Measurements from ENCODE around the gene KDM3A.
A peak's percentile ranks its signal among the peaks of the same experiment; 100 is the strongest.
"Not testable (repeated sequence)": the region's sequence is repeated elsewhere in the genome, so short reads cannot be mapped to it uniquely, and the experiment has no call there.

The KDM3A gene

DNA sequence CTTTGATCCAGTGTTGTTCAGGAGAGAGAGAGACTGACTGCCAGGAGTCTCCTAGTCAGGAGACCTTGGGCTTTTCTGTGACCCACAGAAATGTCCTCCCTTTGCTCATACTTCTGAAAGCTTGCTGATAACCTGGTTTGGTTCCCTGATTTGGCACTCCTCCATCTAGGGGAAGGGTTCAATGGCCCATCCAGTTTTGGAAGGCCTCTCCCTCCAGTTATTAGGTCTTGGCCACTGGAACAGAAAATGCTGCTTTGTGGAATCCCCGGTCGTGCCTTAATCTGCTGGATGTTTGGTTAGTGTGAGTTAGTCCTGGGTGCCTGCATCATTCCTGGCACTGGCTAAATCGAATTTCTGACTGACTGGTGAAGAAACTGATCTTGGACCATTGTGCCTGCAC, 35.7 kb downstream of the KDM3A start:
- no peak for DNase-seq (ENCODE audit: low read depth)

- no peak for DNase-seq (ENCODE audit: low read depth)
Observed at GRCh38 chr2:86477349-86477748, 36.2 kb downstream of the KDM3A start.

DNA sequence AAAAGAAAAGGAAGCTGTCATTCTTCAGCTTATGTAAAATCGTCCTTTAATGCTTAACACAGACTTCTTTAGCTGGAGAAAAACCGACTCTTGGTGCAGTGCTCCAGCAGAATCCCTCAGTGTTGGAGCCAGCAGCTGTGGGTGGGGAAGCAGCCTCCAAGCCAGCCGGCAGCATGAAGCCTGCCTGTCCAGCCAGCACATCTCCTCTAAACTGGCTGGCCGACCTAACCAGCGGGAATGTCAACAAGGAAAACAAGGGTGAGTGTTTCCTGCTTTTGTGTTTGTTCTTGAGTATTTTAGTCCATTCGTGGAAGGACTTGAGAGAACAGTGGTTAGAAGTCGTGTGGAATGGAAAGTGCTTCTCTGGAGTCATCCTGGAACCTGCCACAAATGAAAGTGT, 38.9 kb downstream of the KDM3A start:
- DNase-seq (ENCODE audit: low read depth), result no peak

DNA sequence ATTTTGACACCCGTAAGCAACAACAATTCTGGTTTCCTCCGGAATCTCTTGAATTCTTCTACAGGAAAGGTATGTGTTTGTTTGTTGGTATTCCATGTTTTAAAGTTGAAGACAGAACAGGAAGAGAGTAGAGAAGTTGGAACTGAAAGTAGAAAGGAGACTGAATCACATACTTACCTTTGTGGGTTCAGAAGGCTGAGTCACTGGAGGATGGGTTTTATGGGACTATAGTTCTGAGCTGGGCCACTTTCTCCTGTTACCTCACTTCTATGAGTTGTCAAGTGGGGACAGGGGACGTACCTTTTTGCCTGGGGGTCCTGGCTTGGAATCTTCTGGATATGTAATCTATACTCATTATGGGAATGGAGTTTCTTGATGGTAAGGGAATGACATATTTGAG, 40.9 kb downstream of the KDM3A start:
- peak; percentile 37 for DNase-seq (ENCODE audit: low read depth)

GRCh38 chr2:86484385-86484784, 43.2 kb downstream of the KDM3A start:
- no peak for DNase-seq (ENCODE audit: low read depth)

GRCh38 chr2:86485103-86485502, 43.9 kb downstream of the KDM3A start:
- no peak for DNase-seq (ENCODE audit: low read depth)

DNA sequence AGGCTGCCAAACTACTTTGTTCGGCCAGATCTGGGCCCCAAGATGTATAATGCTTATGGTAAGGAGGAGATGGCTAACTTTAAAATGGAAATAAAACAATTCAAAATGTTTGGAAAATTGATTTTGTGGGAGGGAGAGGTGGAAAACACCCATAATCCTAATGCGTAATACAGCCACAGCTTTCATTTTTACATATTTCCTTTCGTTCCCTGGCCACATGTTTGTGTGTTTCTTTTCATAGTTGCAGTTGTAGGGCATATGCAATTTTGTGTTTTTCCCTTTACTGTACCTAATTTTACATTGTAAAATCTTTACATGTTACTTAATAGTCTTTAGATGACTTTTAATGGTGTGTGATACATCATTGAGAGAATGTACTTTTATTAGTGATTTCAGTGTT, 44.6 kb downstream of the KDM3A start:
- DNase-seq (ENCODE audit: low read depth), result no peak

DNA sequence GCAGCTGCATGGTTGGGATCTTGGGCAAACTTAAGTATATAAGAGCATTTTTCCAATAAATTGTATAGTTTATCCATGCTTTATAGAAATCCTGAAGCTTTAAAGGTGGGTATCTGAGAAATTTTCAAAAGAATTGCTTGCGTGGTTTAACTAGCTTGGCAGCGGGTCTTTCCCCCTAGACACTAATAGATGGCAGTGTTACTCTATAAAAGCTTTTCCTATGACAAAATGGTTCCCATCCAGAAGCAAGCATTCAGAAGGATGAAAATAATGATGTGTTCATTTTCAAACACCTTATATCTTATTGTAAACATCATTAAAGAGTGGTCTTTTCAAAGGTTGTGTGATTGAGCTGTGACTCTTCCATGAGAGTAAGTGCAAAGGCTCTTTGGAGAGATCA, 45.9 kb downstream of the KDM3A start:
- no peak for DNase-seq (ENCODE audit: low read depth)

- no peak for DNase-seq (ENCODE audit: low read depth)
Observed at GRCh38 chr2:86488561-86489250, 47.5 kb downstream of the KDM3A start.

- no peak for DNase-seq (ENCODE audit: low read depth)
Observed at GRCh38 chr2:86489542-86489941, 48.4 kb downstream of the KDM3A start.

DNA sequence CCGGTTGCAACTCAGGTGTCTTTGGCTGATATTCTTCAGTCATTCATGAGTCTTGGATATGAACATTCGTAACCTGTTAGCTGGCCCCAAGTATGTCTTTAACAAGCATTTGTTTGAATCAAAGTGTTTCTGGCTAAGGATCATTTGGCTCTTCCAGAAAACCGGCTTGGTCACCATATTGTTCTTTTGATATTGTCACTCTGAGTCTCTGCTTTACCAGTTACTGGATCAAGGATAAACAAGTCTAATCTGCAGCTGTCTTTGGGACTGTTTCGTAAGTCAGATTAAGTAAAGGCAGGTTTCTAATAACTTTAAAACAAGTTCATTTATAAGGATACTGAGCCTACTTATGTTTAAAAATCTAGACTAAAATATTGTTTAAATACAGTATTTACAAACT, 49.1 kb downstream of the KDM3A start:
- no peak for DNase-seq (ENCODE audit: low read depth)

GRCh38 chr2:86491088-86491487, 49.9 kb downstream of the KDM3A start:
- DNase-seq (ENCODE audit: low read depth), result no peak

- no peak for DNase-seq (ENCODE audit: low read depth)
Observed at GRCh38 chr2:86492048-86492453, 50.9 kb downstream of the KDM3A start.

GRCh38 chr2:86496391-86496790, 55.2 kb downstream of the KDM3A start:
- not testable (repeated sequence) for DNase-seq (ENCODE audit: low read depth)

DNA sequence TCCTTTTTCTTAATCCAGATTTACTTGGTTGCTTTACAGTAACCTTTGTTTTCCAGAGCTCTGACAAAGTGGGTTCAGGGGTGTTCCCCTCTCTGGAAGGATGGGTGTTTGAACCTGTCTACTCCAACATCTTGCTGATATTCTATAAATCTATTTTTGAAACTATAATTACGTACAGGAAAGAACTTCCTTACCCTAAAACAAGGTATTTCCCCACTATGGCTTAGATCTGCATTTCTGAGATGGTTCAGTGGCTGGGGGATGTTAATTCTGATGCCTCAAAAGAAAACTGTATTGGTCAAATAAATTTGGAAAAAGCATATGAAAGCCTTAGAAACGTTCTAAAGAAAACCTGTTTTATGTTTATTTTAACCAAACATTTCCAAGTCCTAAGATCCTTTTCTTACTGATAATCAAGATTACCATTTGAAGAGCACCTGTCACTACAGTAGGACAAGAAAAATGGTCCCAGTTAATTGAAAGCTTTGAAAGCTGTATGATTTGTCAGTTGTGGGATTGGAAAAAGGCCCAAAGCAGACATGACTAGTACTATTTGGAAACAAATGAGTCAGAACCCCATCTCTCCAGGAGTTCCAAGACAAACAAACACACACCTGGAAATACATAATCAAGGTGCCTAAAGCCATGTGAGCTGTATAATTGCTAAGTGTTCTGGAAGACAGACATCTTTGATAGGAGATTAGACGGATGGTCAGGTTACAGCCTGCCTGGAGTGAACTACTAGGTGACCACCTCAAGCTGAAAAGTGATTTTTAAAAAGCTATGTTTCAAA, 57.5 kb downstream of the KDM3A start:
- peak; percentile 18 for DNase-seq (ENCODE audit: low read depth)

GRCh38 chr2:86499326-86499725, 58.2 kb downstream of the KDM3A start:
- no peak for DNase-seq (ENCODE audit: low read depth)

GRCh38 chr2:86500325-86501083, 59.3 kb downstream of the KDM3A start:
- no peak for DNase-seq (ENCODE audit: low read depth)

DNA sequence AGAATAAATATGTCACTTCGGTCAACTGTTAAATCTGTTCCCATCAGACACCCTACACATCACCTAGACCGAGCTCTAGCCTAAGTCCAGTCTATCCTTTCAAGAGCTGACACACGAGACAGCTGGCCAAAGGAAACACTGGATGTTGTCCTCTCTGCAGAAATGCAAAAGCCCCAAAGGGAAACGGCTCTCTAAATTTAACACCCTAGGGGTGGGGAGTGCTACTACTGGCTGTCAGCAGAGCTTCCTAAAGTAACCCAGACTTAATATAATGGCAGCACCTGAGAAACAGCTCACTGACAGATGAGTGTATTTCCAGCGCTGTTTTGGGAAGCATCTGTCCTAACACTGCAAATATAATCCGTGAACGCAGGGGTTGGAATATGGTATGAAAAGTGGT, 66.4 kb downstream of the KDM3A start:
- DNase-seq (ENCODE audit: low read depth), result no peak

DNA sequence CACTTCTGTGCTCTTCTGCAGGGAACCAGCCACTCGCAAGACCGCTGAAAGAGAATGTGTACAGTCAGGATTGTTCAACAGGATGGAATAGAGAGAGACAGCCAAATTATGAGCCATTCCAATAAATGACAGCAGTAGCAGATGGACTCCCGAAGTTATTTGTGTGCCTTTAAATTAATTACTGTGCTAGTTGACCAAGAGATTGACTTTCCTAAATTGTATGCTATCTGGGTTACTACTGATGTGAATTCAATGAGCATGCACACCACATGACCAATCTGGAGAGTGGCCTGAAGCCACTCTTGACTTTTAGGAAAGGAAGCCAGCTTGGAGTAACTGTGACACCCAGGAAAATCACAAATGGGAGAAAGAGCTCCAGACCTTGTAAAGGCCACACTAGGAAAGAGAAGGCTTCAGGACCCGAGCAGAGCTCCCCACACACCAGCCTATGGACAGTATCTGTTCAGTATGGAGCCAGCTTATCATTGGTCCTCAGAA, 69.3 kb downstream of the KDM3A start:
- no peak for DNase-seq (ENCODE audit: low read depth)

DNA sequence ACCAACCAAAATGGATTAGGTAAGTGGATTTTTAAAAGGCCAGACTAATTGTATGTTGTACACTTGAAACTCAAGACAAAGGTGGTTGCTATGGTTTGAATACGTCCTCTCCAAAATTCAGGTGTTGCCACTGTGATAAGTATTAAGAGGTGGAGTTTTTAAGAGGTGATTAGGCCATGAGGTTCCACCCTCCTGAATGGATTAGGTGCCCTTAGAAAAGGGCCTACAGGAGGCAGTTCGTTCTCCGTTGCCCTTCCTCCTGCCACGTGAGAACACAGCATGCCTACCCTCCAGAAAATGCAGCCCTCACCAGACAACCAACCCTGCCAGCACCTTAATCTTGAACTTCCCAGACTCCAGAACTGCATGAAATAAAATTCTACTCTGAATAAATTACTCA, 70.9 kb downstream of the KDM3A start:
- no peak for DNase-seq (ENCODE audit: low read depth)

DNA sequence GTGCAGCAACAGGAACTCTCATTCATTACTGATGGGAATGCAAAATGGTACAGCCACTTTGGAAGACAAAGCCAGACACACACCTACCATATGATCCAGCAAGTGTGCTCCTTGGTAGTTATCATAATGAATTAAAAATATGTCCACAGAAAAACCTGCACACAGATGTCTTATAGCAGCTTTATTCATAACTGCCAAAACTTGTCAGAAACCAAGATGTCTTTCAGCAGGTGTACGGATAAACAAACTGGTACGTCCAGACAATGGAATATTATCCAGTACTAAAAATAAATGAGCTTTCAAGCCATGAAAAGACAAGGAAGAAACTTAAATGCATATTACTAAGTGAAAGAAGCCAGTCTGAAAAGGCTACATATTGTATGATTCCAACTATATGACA, 71.7 kb downstream of the KDM3A start:
- DNase-seq (ENCODE audit: low read depth), result no peak

- no peak for DNase-seq (ENCODE audit: low read depth)
Observed at GRCh38 chr2:86513948-86514660, 72.9 kb downstream of the KDM3A start.
